Subcutaneous abdominal adipose tissue (tissue), 5 donors: ENCODE results near the gene UBASH3A.
"Not testable (repeated sequence)": the region's sequence is repeated elsewhere in the genome, so short reads cannot be mapped to it uniquely, and the experiment has no call there.

Source experiments
- H3K27ac ChIP-seq: one replicate; pipeline ENCODE4 v1.7.0; 2013; ENCODE audit warnings: low read depth, mild to moderate bottlenecking, inconsistent platforms, low read length, moderate library complexity
- H3K27me3 ChIP-seq, 5 donors: one replicate each; pipeline ENCODE4 v1.7.0; 2013; ENCODE audit warnings: low read length in 5 of 5, inconsistent platforms in 1 of 5; ENCODE audit not compliant: control insufficient read depth in 5 of 5, insufficient read depth in 4 of 5
- H3K36me3 ChIP-seq, 5 donors: one replicate each; pipeline ENCODE4 v1.7.0; 2013; ENCODE audit warnings: low read length in 5 of 5; ENCODE audit not compliant: control insufficient read depth in 5 of 5, insufficient read depth in 5 of 5
- H3K4me1 ChIP-seq, 5 donors: one replicate each; pipeline ENCODE4 v1.7.0; 2013; ENCODE audit warnings: low read length in 5 of 5, mild to moderate bottlenecking in 3 of 5, moderate library complexity in 1 of 5; ENCODE audit not compliant: control insufficient read depth in 5 of 5, insufficient read depth in 5 of 5
- H3K4me3 ChIP-seq, 5 donors: one replicate each; pipeline ENCODE4 v1.7.0; 2013; ENCODE audit warnings: low read length in 5 of 5, low read depth in 1 of 5
- H3K9ac ChIP-seq, 5 donors: one replicate each; pipeline ENCODE4 v1.7.0; 2013; ENCODE audit warnings: low read length in 5 of 5, mild to moderate bottlenecking in 4 of 5, moderate library complexity in 3 of 5
- H3K9me3 ChIP-seq, 5 donors: one replicate each; pipeline ENCODE4 v1.7.0; 2013; ENCODE audit warnings: low read length in 5 of 5; ENCODE audit not compliant: control insufficient read depth in 5 of 5
- donor health status: healthy.
- donor health status: healthy.
- donor health status: healthy.
- donor health status: healthy.
- donor health status: healthy.

UBASH3A gene

GRCh38 chr21:42406866-42407265 lies 3.2 kb downstream of the UBASH3A start:
- H3K36me3 ChIP-seq: no peaks in the 10 kb centered on the region
- peaks cover 0 to 4% (median 2%) of the 10 kb centered on the region in 5 donors for H3K9me3 ChIP-seq
- H3K27me3 ChIP-seq: peaks cover 5 to 23% (median 17%) of the 10 kb centered on the region in 5 donors

GRCh38 chr21:42407476-42407875 lies 3.8 kb downstream of the UBASH3A start:
- no peaks in the 10 kb centered on the region for H3K36me3 ChIP-seq
- peaks cover 0 to 9% (median 4%) of the 10 kb centered on the region in 5 donors for H3K4me1 ChIP-seq
- H3K27ac ChIP-seq: no peak overlapping the region
- peaks cover 10 to 29% (median 23%) of the 10 kb centered on the region in 5 donors for H3K27me3 ChIP-seq
- no peak overlapping the region for H3K9ac ChIP-seq
- H3K9me3 ChIP-seq: no peaks in the 10 kb centered on the region
- no peak overlapping the region for H3K4me3 ChIP-seq

More at GRCh38 chr21:42406866-42407265, 3.2 kb downstream of the UBASH3A start:
- Histone ChIP-seq H3K4me1 (peaks cover 0 to 8% (median 4%) of the 10 kb centered on the region in 5 donors), H3K4me3 (no peak overlapping the region), H3K9ac (no peak overlapping the region), H3K27ac (no peak overlapping the region)

DNA sequence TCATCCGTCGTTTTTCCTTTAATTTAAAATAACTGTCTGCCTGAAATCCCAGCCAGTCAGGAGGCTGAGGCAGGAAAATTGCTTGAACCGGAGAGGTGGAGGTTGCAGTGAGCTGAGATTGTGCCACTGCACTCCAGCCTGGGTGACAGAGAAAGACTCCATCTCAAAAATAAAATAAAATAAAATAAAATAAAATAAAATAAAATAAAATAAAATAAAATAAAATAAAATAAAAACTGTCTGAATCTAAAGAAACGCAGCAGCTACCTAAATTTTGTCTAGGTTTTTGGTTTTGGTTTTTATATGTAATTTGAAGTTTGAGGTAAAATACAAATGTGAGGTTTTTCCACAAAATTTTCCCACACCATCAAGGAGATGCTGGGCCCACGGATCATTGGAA lies 5.0 kb downstream of the UBASH3A start:
- not testable (repeated sequence) for H3K4me3 ChIP-seq, H3K9ac ChIP-seq, H3K9me3 ChIP-seq, H3K27ac ChIP-seq, H3K4me1 ChIP-seq, H3K36me3 ChIP-seq
- peaks cover 10 to 36% (median 27%) of the 10 kb centered on the region in 5 donors for H3K27me3 ChIP-seq

- no peak overlapping the region for H3K9ac ChIP-seq
- H3K4me3 ChIP-seq: no peak overlapping the region
- no peak overlapping the region for H3K27ac ChIP-seq
- H3K36me3 ChIP-seq: no peaks in the 10 kb centered on the region
- H3K27me3 ChIP-seq: peaks cover 10 to 40% (median 27%) of the 10 kb centered on the region in 5 donors
- no peaks in the 10 kb centered on the region for H3K9me3 ChIP-seq
- H3K4me1 ChIP-seq: peaks cover 0 to 3% (median 0%) of the 10 kb centered on the region in 5 donors
Observed at GRCh38 chr21:42409366-42409765, 5.7 kb downstream of the UBASH3A start.

DNA sequence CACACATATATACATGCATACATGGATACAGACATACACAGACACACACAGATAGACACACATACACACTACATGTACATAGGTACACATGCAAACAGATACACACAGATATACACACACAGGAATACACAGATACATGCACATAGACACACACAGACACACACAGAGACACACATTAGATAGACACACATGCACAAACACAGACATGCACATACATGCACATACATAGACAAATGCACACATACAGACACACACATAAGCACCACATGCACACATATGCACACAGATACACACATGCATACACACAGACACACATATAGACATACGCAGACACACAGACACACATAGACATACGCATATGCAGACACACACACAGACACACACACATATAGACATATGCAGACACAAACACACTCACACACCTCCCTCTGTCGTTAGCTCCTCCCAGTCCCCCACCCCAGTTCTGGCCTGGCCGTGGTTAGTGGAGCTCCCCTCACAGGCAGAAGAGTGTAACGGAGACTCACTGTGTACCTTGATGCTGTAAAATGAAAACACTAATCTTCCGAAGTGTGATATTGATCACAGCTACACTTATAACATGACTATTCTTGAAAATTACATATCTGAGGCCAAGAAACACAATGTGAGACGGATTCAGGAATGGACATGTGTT lies 7.6 kb downstream of the UBASH3A start:
- Histone ChIP-seq H3K9ac (no peak overlapping the region), H3K4me1 (peaks cover 0 to 10% (median 3%) of the 10 kb centered on the region in 5 donors), H3K27me3 (peaks cover 10 to 48% (median 33%) of the 10 kb centered on the region in 5 donors), H3K4me3 (no peak overlapping the region), H3K27ac (no peak overlapping the region), H3K36me3 (no peaks in the 10 kb centered on the region), H3K9me3 (no peaks in the 10 kb centered on the region)

GRCh38 chr21:42411891-42412635 lies 8.4 kb downstream of the UBASH3A start:
- peaks cover 10 to 43% (median 33%) of the 10 kb centered on the region in 5 donors for H3K27me3 ChIP-seq
- H3K4me1 ChIP-seq: peaks cover 0 to 10% (median 3%) of the 10 kb centered on the region in 5 donors
- no peak overlapping the region for H3K27ac ChIP-seq
- H3K4me3 ChIP-seq: no peak overlapping the region
- H3K9ac ChIP-seq: no peak overlapping the region
- no peaks in the 10 kb centered on the region for H3K9me3 ChIP-seq
- no peaks in the 10 kb centered on the region for H3K36me3 ChIP-seq

GRCh38 chr21:42412636-42412933 lies 8.9 kb downstream of the UBASH3A start:
- Histone ChIP-seq H3K9me3 (no peaks in the 10 kb centered on the region), H3K9ac (no peak overlapping the region), H3K36me3 (no peaks in the 10 kb centered on the region), H3K4me1 (peaks cover 0 to 10% (median 3%) of the 10 kb centered on the region in 5 donors), H3K27me3 (peaks cover 10 to 42% (median 30%) of the 10 kb centered on the region in 5 donors), H3K27ac (no peak overlapping the region), H3K4me3 (no peak overlapping the region)

DNA sequence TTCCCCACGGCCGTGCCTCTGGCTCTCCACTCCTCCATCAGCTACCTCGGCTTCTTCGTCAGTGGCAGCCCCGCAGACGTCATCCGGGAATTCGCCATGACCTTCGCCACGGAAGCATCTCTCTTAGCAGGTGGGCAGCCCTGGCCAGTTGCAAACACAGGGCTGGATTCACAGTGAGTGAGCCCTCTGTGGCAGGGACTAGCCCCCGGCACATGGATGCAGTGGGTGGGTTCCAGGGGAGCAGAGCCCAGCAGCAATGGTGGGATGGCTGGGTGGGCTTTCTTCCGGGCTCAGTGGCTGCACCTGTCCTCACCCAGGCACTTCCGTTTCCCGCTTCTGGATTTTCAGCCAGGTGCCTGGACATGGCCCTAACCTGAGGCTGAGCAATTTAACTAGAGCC lies 9.4 kb downstream of the UBASH3A start:
- Histone ChIP-seq H3K27me3 (peaks cover 10 to 42% (median 30%) of the 10 kb centered on the region in 5 donors), H3K27ac (no peak overlapping the region), H3K36me3 (no peaks in the 10 kb centered on the region)

DNA sequence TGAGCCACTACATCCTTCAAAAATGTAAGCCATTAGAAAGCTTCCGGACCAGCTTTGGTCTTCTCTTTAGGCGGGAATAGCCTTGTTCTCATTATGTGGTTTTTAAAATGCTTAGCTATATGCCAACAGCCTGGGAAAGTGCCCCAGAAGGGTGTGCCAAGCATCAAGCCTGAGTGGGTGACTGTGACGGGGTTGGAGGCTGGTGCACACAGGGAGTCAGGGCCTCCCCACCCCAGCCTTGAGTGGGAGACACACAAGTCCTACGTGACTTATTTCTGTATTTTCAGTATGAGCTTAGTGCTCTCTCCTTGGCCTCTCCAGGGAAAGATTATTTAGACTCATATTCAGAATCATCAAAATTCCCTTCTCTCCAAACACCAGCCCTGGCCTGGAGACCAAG lies 9.8 kb downstream of the UBASH3A start:
- H3K27ac ChIP-seq: no peak overlapping the region
- H3K4me1 ChIP-seq: peaks cover 0 to 10% (median 3%) of the 10 kb centered on the region in 5 donors
- no peaks in the 10 kb centered on the region for H3K36me3 ChIP-seq
- H3K27me3 ChIP-seq: peaks cover 10 to 42% (median 34%) of the 10 kb centered on the region in 5 donors
- no peak overlapping the region for H3K9ac ChIP-seq
- H3K4me3 ChIP-seq: no peak overlapping the region
- no peaks in the 10 kb centered on the region for H3K9me3 ChIP-seq

More for the DNA sequence above, 9.4 kb downstream of the UBASH3A start:
- no peaks in the 10 kb centered on the region for H3K9me3 ChIP-seq
- no peak overlapping the region for H3K4me3 ChIP-seq
- no peak overlapping the region for H3K9ac ChIP-seq
- peaks cover 0 to 10% (median 3%) of the 10 kb centered on the region in 5 donors for H3K4me1 ChIP-seq

DNA sequence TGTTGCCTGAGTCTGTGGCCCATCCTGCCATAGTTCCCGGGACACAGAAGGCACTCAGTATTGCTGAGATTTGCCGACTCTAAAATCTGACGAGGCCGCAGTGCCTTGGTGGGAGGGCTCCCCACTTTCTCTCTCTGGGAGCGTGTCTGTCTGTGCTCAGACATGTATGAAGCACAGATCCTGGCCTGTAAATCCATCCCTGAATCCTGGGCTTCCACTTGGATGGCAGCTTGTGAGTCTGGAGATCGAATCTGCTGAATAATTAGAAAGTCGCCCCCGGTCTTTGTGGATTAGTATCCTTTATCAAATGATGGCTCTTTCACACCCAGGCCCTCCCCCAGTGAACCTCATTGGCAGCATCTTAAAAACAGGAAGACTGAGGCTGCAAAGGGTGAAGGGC lies 10.4 kb downstream of the UBASH3A start:
- Histone ChIP-seq H3K9me3 (no peaks in the 10 kb centered on the region), H3K27ac (no peak overlapping the region), H3K36me3 (no peaks in the 10 kb centered on the region), H3K4me1 (peaks cover 0 to 10% (median 3%) of the 10 kb centered on the region in 5 donors), H3K4me3 (no peak overlapping the region), H3K27me3 (peaks cover 10 to 40% (median 34%) of the 10 kb centered on the region in 5 donors), H3K9ac (no peak overlapping the region)
